GM18508 (cell line): Measurements from ENCODE around the gene NODAL.

Experiments
- ATAC-seq: cut with Tn5 transposase; IDR thresholded peaks from one replicate; pipeline ENCODE4 v1.9.1; 2021; ENCODE audit warnings: moderate number of reproducible peaks; ENCODE audit not compliant: insufficient read depth, unreplicated experiment

The NODAL gene

DNA sequence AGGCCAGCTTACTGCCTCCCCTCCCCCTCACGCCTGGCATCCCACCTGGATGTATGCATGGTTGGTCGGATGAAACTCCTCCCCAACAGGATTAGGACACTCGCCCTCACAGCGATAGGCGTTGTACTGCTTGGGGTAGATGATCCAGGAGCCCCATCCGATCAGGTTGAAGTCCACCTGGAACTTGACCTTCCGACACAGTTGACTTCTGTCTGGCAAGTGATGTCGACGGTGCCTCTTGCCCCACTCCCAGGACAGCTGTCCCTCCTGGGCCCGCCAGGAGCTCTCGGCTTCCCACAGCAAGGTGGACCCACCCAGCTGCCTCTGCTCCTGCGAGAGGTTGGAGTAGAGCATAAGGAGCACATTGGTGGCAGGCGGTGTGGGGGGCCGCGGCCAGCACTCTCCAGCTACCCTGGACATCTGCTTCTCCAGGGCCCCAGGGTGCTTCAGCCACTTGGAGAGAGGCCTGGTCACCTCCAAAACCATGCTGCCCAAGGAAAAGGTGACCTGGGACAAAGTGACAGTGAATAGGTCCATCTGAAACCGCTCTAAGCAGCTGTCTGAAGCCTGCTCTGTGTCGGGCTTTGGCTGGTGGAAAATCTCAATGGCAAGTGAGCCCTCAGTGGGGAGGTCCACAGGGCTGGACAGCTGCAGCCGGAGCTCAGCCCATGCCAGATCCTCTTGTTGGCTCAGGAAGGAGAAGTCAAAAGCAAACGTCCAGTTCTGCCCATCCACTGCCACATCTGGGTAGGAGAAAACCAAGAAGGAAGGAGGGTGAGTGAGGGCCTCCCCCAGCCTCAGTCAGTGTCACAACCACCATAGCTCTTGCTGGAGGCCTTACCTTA is 6.0 kb downstream of the NODAL start:
- no peak for ATAC-seq

DNA sequence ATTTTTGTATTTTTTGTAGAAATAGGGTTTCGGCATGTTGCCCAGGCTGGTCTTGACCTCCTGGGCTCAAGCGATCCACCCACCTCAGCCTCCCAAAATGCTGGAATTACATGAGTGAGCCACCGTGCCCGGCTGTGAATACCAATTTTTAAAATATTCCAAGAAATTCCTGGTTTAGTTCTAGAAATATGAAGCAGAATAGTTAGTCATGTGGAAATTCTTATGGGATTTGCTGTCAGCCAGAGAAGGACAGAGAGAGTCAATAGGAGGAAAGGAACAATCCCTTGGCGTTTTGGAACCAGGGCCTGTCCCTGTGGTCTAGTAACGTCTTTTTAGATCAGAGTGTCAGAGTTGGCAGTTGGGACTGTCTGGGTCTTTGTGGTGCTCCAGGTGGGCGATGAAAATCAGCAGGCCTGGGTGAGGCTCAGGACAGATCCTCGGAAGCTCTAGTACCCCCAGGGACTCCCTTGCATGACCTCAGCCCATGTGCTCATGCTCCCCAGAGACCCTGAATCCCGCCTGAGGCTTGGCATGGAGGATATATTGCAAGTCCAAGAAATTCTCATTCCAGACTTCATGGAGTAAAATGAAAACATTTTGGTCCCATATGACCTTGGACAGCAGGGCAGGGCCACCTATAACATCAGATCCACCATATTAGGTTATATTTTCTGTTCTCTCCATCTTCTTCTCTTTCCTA is 7.8 kb downstream of the NODAL start:
- ATAC-seq: no peak

DNA sequence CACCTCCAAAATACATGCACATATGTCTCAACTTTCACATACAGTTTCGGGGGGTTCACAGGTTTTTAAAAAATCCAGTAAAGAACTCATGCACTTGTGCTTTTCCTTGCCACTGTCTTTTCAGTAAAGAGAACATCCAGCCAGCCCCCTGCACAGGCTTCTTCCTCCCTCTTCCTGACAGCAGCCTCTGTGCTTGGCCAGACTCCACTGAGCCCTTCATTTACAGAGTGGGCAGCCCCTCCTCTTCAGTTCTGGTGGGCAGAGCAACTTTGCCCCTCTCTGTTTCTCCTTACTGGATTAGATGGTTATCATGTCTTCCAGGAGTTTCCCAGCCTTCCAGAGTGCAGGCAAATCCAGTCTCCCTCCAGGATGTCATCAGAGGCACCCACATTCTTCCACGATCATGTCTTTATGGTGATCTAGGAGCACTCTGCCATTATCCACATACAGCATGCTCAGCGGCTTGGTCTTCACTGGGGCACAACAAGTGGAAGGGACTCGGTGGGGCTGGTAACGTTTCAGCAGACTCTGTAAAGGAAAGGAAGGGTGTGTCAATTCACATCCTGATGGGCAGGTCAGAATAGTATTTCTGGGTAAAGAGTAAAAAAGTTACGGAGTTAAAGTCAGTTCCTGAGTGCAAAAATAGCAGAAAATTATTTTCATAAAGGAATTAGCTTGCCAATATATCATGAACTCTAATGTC is 8.8 kb downstream of the NODAL start:
- no peak for ATAC-seq

DNA sequence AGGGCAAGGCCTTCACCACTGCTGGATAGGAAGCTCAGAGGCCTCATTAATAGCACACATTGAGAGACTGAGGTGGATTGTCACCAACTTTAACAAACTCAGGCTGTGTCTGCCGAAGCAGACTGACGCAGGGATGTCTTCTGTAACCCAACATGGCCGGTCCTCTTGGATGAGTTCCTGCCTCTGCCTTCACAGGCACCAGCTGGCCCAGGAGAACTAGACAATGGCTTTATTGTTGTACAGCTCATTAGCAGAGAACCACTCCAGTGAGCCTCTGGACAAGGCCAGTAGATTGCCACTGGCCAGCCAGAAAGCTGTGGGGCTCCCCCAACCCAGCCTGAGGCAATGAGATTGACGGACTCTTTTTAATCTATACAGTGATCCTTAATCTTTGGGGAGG is 9.4 kb downstream of the NODAL start:
- no peak for ATAC-seq

DNA sequence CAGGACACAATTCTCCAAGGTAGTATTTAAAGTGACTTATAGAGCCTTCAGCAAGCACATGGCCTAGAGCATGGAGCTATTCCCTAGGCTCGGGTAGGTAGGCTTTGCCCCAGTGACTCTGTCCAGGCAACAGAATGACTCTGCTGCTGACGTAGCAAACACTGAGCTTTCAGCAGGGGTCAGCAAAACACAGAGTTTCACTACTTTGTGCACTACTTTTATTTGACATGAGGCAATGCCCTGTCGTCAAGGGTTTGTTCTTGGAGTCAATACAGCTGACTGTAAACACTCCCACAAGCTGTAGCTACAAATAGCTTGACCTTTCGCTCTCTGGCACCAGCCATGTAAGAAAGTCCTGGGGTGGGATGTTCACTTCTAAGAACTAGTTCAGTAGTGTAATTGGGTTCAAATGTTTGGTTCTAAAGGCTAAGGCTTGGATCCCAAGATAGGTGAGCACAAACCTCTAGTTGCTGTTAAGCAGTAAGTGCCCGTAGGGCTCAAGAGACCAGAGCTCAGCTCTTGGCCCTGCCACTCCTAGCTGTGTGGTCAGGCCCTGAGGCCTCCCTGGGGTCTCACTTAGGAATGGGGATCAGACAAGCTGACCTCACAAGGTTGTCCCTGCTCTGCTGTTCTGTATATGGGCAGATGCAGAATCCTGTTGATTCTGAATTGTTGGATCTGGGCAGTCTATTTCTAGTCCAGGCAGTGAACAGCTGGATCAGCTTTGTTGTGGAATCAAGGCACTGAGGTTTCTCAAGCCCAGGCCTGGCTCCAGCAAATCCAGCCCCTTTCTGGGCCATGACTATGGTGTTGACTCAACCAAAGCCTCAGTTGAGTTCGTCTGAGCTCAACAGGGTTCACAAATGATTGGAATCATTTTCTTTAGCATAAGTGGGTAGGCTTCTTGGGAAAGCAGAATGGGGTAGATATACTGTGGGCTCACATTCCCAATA is 10.7 kb downstream of the NODAL start:
- ATAC-seq: no peak

DNA sequence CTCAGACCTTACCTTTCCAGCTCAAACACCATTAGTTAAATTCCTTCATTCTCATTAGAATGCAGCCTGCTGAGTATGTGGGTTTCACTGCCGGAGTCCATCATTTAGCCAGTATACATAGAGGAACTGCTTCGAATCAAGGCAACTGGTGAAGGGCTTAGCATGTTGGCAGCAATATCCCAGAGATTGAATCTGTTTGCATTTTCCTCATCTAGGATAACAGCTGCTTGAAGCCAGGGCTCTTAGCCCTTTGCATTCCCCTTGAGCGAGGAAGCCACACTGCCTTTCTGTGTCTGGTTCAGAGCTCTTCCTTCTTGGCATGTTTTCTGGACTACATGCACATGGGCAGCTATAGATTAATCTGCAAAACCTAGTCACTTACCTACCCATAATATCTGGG is 14.7 kb downstream of the NODAL start:
- ATAC-seq: no peak

DNA sequence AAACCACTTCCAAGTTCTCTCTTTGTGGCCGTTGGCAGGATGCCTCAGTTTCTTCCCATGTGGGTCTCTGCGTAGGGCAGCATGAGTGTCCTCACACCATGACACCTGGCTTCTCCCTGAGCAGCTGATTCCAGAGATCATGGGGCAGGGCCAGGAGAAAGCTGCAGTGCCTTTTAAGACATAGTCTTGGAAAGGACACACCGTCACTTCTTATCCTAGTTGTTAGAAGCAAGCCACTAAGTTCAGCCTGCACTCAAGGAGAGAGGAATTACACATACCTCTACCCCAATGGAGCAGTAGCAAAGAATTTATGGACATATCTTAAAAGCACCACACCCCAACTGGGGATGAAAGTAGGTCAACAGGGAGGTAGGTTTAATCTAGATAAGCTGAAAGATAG is 16.4 kb downstream of the NODAL start:
- no peak for ATAC-seq

DNA sequence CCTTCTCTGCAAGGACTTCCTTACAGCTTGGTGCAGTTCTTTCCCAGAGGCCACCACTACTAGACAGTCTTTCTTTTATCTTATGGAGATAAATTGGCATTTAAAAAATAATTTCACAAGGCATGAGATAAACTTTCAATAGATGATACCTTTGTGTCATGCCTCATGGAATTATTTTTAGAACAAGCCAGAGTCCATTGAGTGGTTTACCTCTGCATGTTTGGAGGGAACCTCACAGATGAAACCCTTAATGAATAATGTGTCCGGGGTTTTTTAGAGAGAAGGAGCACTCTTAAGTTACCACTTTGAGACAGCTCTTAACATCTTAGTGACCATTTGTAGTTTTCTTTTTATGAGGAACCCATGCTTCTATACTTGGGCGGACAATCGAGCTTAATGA is 17.2 kb downstream of the NODAL start:
- no peak for ATAC-seq

DNA sequence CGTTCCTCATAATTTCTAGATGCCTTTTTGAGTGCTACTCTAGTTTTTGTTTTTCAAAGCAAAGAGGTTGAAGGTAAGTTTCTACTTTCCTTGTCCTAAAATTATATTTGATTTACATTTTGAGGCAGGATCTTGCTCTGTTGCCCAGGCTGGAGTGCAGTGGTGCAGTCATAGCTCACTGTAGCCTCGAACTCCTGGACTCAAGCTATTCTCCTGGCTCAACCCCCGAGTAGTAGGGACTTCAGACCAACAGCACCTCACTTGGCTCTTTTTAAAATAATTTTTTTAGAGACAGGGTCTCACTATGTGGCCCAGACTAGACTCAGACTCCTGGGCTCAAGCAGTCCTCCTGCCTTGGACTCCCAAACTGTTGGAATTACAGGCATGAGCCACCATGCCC is 22.8 kb downstream of the NODAL start:
- ATAC-seq: no peak

DNA sequence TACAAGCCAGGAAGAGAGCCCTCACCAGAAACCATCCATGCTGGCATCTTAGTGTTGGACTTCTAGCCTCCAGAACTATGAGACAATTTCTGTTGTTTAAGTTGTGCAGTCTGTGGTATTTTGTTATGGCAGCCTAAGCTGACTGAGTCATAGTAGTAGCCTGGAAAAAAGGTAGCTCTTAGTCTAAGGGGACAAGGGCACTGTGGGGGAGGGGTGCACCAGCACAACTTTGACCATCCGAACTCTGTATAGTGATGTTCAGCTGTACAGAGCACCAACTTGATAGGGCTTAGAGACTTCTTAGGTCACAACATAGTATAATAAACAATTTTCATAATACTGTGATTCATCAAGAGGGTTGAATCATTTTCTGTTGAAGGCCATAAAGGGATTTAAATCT is 23.3 kb downstream of the NODAL start:
- ATAC-seq: no peak

DNA sequence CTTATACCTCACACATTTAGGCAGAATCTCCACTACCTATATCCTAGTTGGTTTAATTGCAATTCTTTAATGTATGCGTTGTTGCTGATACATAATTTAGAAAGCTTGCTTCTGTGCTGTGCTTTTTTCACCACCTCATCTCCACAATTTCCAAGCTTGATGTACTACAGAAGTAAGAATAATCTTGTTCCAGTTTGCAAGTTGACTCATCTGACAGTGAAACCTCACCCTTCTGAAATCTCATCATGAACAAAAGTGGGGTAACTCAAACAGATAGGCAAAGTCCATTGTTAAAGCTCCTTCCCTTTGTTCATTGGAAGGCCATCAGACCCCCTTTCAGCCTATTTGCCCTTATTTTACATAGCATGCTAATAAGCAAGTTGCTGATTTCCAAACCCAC is 23.9 kb downstream of the NODAL start:
- ATAC-seq: no peak

DNA sequence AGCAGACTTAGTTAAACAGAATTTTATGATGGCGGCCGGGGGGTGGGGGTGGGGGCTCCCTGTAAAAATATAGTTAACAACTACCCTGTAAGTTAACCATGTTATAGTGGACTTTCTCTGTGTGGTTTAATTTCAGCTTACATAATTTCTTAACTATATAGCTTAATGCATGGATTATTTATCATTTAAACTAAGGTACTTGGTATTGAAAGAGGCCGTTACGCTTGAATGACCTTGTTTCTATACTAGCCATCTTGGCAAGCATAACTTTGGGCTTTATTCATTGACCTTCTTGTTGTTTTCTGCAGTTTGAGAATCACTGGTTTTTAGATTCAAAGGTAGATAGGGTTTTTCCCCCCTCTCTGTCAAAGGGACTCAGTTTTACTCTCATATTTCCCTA is 29.1 kb downstream of the NODAL start:
- ATAC-seq: no peak

DNA sequence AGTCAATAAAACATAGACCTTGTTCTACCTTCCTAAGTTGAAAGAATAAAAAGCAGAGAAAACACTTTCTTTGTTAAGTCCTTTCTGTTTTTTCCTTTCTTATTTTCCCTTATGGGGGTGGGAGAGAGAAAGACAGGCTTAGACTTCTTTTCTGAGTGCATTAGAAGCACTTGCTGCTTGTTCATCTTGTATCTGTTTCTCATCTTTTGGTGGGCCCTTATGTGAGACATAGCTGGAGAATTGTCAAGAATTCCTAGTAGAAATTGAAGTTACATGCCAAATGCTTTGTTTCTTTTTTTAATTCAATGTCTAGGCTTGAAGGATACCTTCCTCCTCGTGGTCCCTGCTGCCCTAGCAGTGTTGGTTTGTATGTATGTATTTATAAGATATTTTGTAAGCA is 30.9 kb downstream of the NODAL start:
- ATAC-seq: no peak

DNA sequence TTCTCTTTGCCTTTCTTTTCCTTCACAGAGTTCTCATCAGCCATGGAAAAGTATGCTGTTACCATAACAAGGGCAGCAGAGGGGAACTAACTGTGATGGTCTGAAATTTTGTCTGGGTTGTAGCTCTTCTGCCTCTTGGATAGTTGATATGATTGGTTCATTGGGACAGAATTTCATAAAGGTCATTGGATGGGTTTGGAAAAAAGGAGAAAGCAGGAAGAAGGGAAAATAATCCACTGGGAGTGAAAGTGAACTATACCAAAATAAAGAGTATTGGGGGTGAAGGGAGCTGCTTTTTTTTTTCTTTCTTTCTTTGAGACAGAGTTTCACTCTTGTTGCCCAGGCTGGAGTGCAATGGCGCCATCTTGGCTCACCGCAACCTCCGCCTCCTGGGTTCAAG is 31.7 kb downstream of the NODAL start:
- ATAC-seq: no peak

DNA sequence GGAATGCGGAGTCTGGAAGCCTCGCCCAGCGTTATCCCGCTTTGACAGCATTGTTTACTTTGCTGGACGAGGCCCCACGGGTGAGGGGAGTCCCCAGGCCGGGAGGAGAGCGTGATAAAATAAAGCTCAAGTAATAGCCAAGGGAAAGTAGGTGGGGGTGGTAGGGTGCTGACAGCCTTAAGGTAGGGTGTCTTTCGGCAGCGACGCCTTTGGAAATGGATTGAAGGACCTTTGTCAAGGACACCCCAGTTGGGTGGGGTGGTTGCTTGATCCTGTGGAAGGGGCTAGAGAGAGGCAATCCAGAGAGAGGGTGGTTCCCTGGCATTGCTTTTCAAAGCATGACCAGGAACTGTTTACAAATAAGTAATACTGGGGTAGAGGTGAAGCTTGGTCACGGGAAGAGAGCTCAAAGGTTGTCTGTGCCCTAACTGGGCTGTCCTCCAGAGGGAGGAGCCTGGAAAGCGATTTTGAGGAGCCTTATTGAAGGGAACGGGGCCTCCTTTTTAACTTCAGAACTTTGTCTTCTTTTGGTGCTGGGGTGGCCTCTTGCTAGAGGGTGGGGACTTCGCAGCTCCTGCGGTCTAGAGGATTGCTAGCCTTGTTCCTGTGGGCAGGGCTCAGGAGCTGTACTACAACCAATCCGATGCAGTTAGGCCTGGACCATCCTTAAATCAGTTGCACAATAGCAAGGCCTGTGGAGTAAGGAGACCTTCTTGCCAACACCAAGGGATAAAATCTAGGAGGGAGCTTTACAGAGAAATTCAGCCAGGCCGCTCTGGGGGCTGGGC is 36.2 kb downstream of the NODAL start:
- ATAC-seq: no peak

DNA sequence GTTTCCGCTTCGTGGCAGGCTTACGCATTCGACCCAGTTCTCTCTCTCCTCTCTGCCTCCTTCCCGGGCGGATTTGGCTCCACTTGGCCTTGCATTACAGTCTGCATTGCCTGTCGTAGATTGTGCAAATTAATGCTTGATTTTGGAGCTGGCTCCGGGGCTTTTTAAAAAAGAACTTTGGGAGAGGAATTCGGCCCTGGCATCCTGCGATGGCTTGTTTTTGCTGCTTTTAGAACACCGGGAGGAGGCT is 36.8 kb downstream of the NODAL start:
- no peak for ATAC-seq

DNA sequence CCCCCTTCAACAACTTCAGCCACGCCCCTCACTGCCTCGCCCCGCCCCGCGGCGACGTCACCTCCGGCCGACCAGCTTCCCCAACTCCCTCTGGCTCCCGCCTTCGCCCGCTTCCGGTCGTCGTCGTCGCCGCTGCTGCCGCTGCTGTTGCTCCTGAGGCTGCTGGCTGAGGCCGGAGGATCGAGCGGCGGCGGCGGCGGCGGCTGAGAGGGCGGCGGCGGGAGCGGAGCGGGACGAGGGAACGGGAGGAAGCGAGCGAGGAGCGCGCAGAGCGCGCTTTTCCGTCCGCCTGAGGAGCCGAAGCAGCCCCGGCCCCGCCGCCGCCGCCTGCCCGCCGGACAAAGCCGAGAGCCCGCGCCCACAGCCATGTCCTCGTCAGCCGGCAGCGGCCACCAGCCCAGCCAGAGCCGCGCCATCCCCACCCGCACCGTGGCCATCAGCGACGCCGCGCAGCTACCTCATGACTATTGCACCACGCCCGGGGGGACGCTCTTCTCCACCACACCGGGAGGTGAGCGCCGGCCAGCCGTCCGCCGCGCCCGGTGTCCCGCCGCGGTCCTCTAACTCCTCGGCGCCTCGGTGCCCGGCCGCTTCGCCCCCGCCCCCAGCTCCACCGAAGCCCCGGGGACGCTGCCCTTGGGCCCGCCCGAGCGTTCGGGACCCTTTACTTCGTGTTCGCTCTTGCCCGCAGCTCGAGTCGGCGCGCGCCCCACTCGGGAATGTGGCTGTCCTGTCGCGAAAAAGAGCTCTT is 37.3 kb downstream of the NODAL start, which contains the start of gene EIF4EBP2:
Gene EIF4EBP2, plus strand, starts transcription at position 110 of the 751 bp plus-strand sequence. Its CDS starts 257 bp downstream, at position 367.
- no peak for ATAC-seq

DNA sequence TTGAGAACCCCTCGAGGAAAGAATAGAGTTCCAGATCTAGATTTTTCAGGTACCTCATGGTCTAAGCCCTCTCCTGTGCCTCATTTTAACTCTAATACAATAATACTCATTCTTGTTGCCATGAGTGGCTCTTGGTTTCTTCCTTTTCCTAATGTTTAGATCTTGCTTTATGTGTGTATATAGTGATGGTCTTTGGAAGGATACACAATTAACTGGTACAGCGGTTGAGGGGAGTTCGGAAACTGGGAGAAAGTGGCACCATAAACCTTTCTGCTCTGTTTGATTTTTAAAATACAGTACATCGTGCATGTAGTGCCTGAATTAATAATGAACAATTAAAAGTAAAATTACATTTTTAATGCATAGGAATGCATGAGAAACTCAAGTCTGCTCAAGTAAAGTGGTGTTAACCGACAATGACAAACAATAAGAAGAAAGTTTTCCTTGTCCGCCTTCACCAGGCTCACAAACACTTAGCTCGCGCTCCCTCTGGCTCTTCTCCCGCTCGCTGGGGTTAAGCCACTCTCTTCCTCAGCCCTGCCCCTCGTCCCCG is 37.9 kb downstream of the NODAL start:
- peak; percentile 36 for ATAC-seq

DNA sequence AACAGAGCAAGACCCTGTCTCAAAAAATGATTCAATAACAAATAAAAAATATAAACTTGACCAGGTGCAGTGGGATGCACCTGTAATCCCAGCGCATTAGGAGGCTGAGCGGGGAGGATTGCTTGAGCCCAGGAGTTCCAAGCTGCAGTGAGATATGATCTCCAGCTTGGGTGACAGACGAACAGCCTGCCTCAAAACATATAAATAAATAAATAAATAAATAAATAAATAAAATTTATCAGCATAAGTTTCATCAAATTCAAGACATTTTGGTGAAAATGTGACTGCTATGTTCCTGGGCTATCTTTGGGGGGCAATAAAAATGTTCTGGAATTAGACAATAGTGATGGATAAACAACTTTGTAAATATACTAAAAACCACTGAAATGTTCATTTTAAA is 42.3 kb downstream of the NODAL start:
- ATAC-seq: no peak
